ENCODE measurements around the gene MED16. TPM values are rescaled to one million over a fixed set of nuclear protein-coding genes. Genes with fewer than 3 reads are reported as not detected.
"Not testable (repeated sequence)": the region's sequence is repeated elsewhere in the genome, so short reads cannot be mapped to it uniquely, and the experiment has no call there.

Gene MED16
- polyA plus RNA-seq, 6 donors from 2014 or later = 34.0 to 89.4 (median 51.1) TPM

DNA sequence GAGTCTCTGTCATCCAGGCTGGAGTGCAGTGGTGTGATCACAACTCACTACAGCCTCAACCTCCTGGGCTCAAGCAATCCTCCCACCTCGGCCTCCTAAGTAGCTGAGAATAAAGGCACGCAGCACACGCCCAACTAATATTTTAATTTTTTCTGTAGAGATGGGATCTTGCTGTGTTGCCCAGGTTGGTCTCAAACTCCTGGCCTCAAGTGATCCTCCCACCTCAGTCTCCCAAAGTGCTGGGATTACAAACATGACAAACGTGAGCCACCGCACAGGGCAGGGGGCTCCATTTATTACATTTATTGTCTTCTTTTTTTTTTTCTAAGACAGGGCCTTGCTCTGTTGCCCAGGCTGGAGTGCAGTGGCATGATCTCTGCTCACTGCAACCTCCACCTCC lies 72.8 kb downstream of the MED16 start:
- DNase-seq; ATAC-seq (ENCODE audit: low read depth in 2 of 2); H3K4me3 Mint-ChIP-seq: not testable (repeated sequence)
- Mint-ChIP-seq H3K9me3 (peaks cover 0 to 13% (median 0%) of the 10 kb centered on the region in 7 donors), H3K36me3 (peaks cover 0 to 18% of the 10 kb centered on the region in 2 donors), H3K4me1 (peaks cover 9 to 18% (median 11%) of the 10 kb centered on the region in 3 donors), H3K27me3 (peaks cover 0 to 24% (median 16%) of the 10 kb centered on the region in 3 donors), H3K27ac (peak overlapping the region in 1 of 6 donors; percentile 73)

Other genes starting within 250 kb of the MED16 start
- gene RNF126, start 230.0 kb downstream of the MED16 start, polyA plus RNA-seq (ENCODE audit: low read depth in 6 of 6) = 10 to 100 TPM; 51.0 to 72.4 (median 59.1) TPM
- gene FSTL3, start 216.8 kb downstream of the MED16 start, polyA plus RNA-seq (ENCODE audit: low read depth in 6 of 6) = 1 to 10 TPM in 4 of 6 donors, under 1 TPM in 1, not detected in 1; 0.77 to 3.6 (median 2.8) TPM
- not detected for gene PRSS57, start 197.7 kb downstream of the MED16 start, polyA plus RNA-seq (ENCODE audit: low read depth in 6 of 6)
- gene PALM, start 184.3 kb downstream of the MED16 start, polyA plus RNA-seq (ENCODE audit: low read depth in 6 of 6) = under 1 TPM in 1 of 6 donors, not detected in 5; 0.35 TPM
- not detected for gene MISP, start 142.1 kb downstream of the MED16 start, polyA plus RNA-seq (ENCODE audit: low read depth in 6 of 6)
- 100 to 1,000 TPM in 5 of 6 donors, 10 to 100 TPM in 1; 70.5 to 209 (median 124) TPM for gene PTBP1, start 95.7 kb downstream of the MED16 start, polyA plus RNA-seq (ENCODE audit: low read depth in 6 of 6)
- not detected for gene PLPPR3, start 71.2 kb downstream of the MED16 start, polyA plus RNA-seq (ENCODE audit: low read depth in 6 of 6)
- gene AZU1, start 65.3 kb downstream of the MED16 start, polyA plus RNA-seq (ENCODE audit: low read depth in 6 of 6) = not detected
- not detected for gene PRTN3, start 52.2 kb downstream of the MED16 start, polyA plus RNA-seq (ENCODE audit: low read depth in 6 of 6)
- not detected for gene ELANE, start 40.9 kb downstream of the MED16 start, polyA plus RNA-seq (ENCODE audit: low read depth in 6 of 6)
- gene CFD, start 33.5 kb downstream of the MED16 start, polyA plus RNA-seq (ENCODE audit: low read depth in 6 of 6) = 1 to 10 TPM in 5 of 6 donors, not detected in 1; 1.2 to 3.2 (median 1.8) TPM
- gene RNU6-9, start 297 bp upstream of the MED16 start, polyA plus RNA-seq (ENCODE audit: low read depth in 6 of 6) = not detected
- 100 to 1,000 TPM; 162 to 209 (median 175) TPM for gene R3HDM4, start 20.0 kb upstream of the MED16 start, polyA plus RNA-seq (ENCODE audit: low read depth in 6 of 6)
- gene KISS1R, start 24.1 kb upstream of the MED16 start, polyA plus RNA-seq (ENCODE audit: low read depth in 6 of 6) = under 1 TPM in 4 of 6 donors, not detected in 2; 0.17 to 0.42 (median 0.33) TPM
- 1 to 10 TPM in 1 of 6 donors, under 1 TPM in 5; 0.13 to 1.1 (median 0.59) TPM for gene ARID3A, start 32.8 kb upstream of the MED16 start, polyA plus RNA-seq (ENCODE audit: low read depth in 6 of 6)
- 10 to 100 TPM; 39.9 to 64.1 (median 52.5) TPM for gene WDR18, start 91.2 kb upstream of the MED16 start, polyA plus RNA-seq (ENCODE audit: low read depth in 6 of 6)
- not detected for gene GRIN3B, start 107.2 kb upstream of the MED16 start, polyA plus RNA-seq (ENCODE audit: low read depth in 6 of 6)
- 10 to 100 TPM; 37.2 to 75.5 (median 49.5) TPM for gene TMEM259, start 127.9 kb upstream of the MED16 start, polyA plus RNA-seq (ENCODE audit: low read depth in 6 of 6)
- gene RNU6-2, start 128.3 kb upstream of the MED16 start, polyA plus RNA-seq (ENCODE audit: low read depth in 6 of 6) = not detected
- gene CNN2, start 133.4 kb upstream of the MED16 start, polyA plus RNA-seq (ENCODE audit: low read depth in 6 of 6) = 100 to 1,000 TPM; 408 to 648 (median 492) TPM
- gene ABCA7, start 146.9 kb upstream of the MED16 start, polyA plus RNA-seq (ENCODE audit: low read depth in 6 of 6) = 10 to 100 TPM in 4 of 6 donors, 1 to 10 TPM in 2; 9.4 to 22.5 (median 11.1) TPM
- gene ARHGAP45, start 174.0 kb upstream of the MED16 start, polyA plus RNA-seq (ENCODE audit: low read depth in 6 of 6) = 100 to 1,000 TPM; 181 to 432 (median 210) TPM
- 100 to 1,000 TPM; 134 to 205 (median 174) TPM for gene POLR2E, start 202.2 kb upstream of the MED16 start, polyA plus RNA-seq (ENCODE audit: low read depth in 6 of 6)
- gene GPX4, start 210.8 kb upstream of the MED16 start, polyA plus RNA-seq (ENCODE audit: low read depth in 6 of 6) = 100 to 1,000 TPM; 235 to 356 (median 314) TPM

Measured in naive B cell (primary cell).